AG04449 (cell line): ENCODE measurements around the gene KLK10.
A peak's percentile ranks its signal among the peaks of the same experiment; 100 is the strongest.

ENCODE experiments used
- CTCF ChIA-PET: fragments of 350-600 bp; formaldehyde crosslinking; extraction: SDS; loops from one replicate; lab custom pipeline; 2021; ENCODE audit warnings: antibody characterized with exemption; lab: Yijun Ruan, JAX
- POLR2A ChIA-PET: fragments of 400-600, 350-600 bp; formaldehyde crosslinking; extraction: SDS; loops from one replicate; lab custom pipeline; 2020; ENCODE audit warnings: antibody characterized with exemption, inconsistent platforms; lab: Yijun Ruan, JAX
- DNase-seq: peaks from one replicate; pipeline ENCODE4 v3.0.0-alpha.2; 2010; ENCODE audit warnings: low read depth, low spot score
- H3K4me3 ChIP-seq: 2 replicates; pipeline ENCODE4 v1.5.1; 2011; ENCODE audit warnings: low read depth, mild to moderate bottlenecking, control low read depth, low read length
- CTCF ChIP-seq: IDR thresholded peaks from one replicate; pipeline ENCODE4 v1.5.1; 2011; ENCODE audit warnings: mild to moderate bottlenecking, moderate library complexity, low read length, control low read depth, inconsistent platforms; ENCODE audit not compliant: insufficient read depth; ENCODE audit errors: missing control alignments

KLK10 gene

GRCh38 chr19:51016798-51017683 is 2.5 kb downstream of the KLK10 start:
- no peak for DNase-seq
- ChIA-PET POLR2A (interaction anchor here (0.6 kb wide), 1 partner anchor 10 kb away, joined by 3 read pairs; no protein-coding TSS in a partner anchor), CTCF (interaction anchor here (0.6 to 1.5 kb wide), 7 partner anchors 15 to 88 kb away, joined by 3 read pairs; no protein-coding TSS in a partner anchor)
- peak; percentile 72 for TF ChIP-seq CTCF
- no peak overlapping the region for H3K4me3 ChIP-seq

- ChIA-PET POLR2A (interaction anchor here (0.7 kb wide), 1 partner anchor 218 kb away, joined by 3 read pairs; no protein-coding TSS in a partner anchor), CTCF (no interaction called here)
- H3K4me3 ChIP-seq: no peak overlapping the region
- no peak for DNase-seq
- no peak for TF ChIP-seq CTCF
These were observed 3.7 kb downstream of the KLK10 start for GRCh38 chr19:51015691-51016267.

- no peak for DNase-seq
- POLR2A ChIA-PET: no interaction called here
- no peak for TF ChIP-seq CTCF
- CTCF ChIA-PET: no interaction called here
- no peak overlapping the region for H3K4me3 ChIP-seq
These were observed 5.3 kb downstream of the KLK10 start for GRCh38 chr19:51014242-51014641.

GRCh38 chr19:51012661-51013190 is 6.8 kb downstream of the KLK10 start:
- no peak for DNase-seq
- ChIA-PET POLR2A (no interaction called here), CTCF (interaction anchor here (1.3 kb wide), 1 partner anchor 8 kb away, joined by 8 read pairs; no protein-coding TSS in a partner anchor)
- no peak overlapping the region for H3K4me3 ChIP-seq
- no peak for TF ChIP-seq CTCF

GRCh38 chr19:51010066-51010795 is 9.3 kb downstream of the KLK10 start:
- CTCF ChIA-PET: no interaction called here
- no peak for DNase-seq
- POLR2A ChIA-PET: no interaction called here

More at GRCh38 chr19:51010066-51010795, 9.3 kb downstream of the KLK10 start:
- TF ChIP-seq CTCF: no peak
- H3K4me3 ChIP-seq: no peak overlapping the region
